DMS114 treated with DMSO at 0.1 percent for 48 hours (cell line): ENCODE results near the gene HOXD1.

Source experiments
- DNase-seq: peaks from one replicate; lab custom pipeline; 2025; ENCODE audit not compliant: unreplicated experiment; lab: John Stamatoyannopoulos, UW

HOXD1 gene

GRCh38 chr2:176234940-176235339 lies 46.5 kb downstream of the HOXD1 start:
- DNase-seq = no peak

GRCh38 chr2:176237456-176237855 lies 49.0 kb downstream of the HOXD1 start:
- no peak for DNase-seq

GRCh38 chr2:176239031-176239430 lies 50.6 kb downstream of the HOXD1 start:
- no peak for DNase-seq

DNA sequence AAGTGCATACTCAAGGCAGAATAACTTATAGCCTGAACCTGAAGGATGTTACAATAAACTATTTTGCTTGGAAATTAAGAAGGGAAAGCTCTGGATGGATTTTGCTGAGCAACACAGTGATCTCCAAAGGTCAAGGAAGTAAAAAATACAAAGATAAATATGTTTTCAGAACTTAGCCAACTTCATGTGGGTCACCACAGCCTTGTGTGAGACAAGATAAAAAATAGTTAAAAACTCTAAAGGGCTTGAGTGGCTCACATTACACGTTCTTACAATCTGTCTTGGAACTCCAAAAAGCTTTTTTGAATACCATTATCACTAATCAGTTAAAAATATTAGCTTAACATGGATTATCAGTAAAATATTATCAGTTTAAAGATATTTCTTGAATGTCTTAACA lies 51.8 kb downstream of the HOXD1 start:
- DNase-seq = no peak
